IPS-NIHi11 (cell line): ENCODE measurements around the gene ZBTB18.
A peak's percentile ranks its signal among the peaks of the same experiment; 100 is the strongest.
"Not testable (repeated sequence)": the region's sequence is repeated elsewhere in the genome, so short reads cannot be mapped to it uniquely, and the experiment has no call there.

Experiments used
- DNase-seq: peaks from one replicate; pipeline ENCODE4 v3.0.0; 2012; ENCODE audit warnings: mixed read lengths, low spot score

Gene ZBTB18

GRCh38 chr1:244050835-244051444, at the start of gene ZBTB18:
TSS of gene ZBTB18 (plus strand) at chr1:244051283. CDS start at chr1:244051432, 149 bp downstream.
- DNase-seq = no peak

GRCh38 chr1:244002721-244003120, 48.4 kb upstream of the ZBTB18 start:
- DNase-seq = no peak

GRCh38 chr1:244005455-244005854, 45.6 kb upstream of the ZBTB18 start:
- DNase-seq = no peak

GRCh38 chr1:244006381-244006901, 44.6 kb upstream of the ZBTB18 start:
- DNase-seq = no peak

- DNase-seq = no peak
Observed at GRCh38 chr1:244006961-244007360, 44.1 kb upstream of the ZBTB18 start.

- DNase-seq = peak; percentile 53
Observed at GRCh38 chr1:244010191-244010590, 40.9 kb upstream of the ZBTB18 start.

- DNase-seq = no peak
Observed at GRCh38 chr1:244010703-244011123, 40.4 kb upstream of the ZBTB18 start.

- DNase-seq = no peak
Observed at GRCh38 chr1:244011271-244011670, 39.8 kb upstream of the ZBTB18 start.

- DNase-seq = peak; percentile 25
Observed at GRCh38 chr1:244011786-244012185, 39.3 kb upstream of the ZBTB18 start.

GRCh38 chr1:244012202-244012601, 38.9 kb upstream of the ZBTB18 start:
- peak; percentile 43 for DNase-seq

- no peak for DNase-seq
Observed at GRCh38 chr1:244013100-244013499, 38.0 kb upstream of the ZBTB18 start.

- not testable (repeated sequence) for DNase-seq
Observed at GRCh38 chr1:244014862-244015261, 36.2 kb upstream of the ZBTB18 start.

- no peak for DNase-seq
Observed at GRCh38 chr1:244019982-244020485, 31.0 kb upstream of the ZBTB18 start.

- peak; percentile 29 for DNase-seq
Observed at GRCh38 chr1:244021427-244021826, 29.7 kb upstream of the ZBTB18 start.

- DNase-seq = no peak
Observed at GRCh38 chr1:244022311-244022710, 28.8 kb upstream of the ZBTB18 start.

GRCh38 chr1:244022864-244023440, 28.1 kb upstream of the ZBTB18 start:
- no peak for DNase-seq

GRCh38 chr1:244027491-244028145, 23.5 kb upstream of the ZBTB18 start:
- no peak for DNase-seq

GRCh38 chr1:244028701-244029100, 22.4 kb upstream of the ZBTB18 start:
- DNase-seq = no peak

GRCh38 chr1:244029124-244029523, 22.0 kb upstream of the ZBTB18 start:
- DNase-seq = no peak

- no peak for DNase-seq
Observed at GRCh38 chr1:244030481-244031040, 20.5 kb upstream of the ZBTB18 start.

- DNase-seq = no peak
Observed at GRCh38 chr1:244035358-244035757, 15.7 kb upstream of the ZBTB18 start.

GRCh38 chr1:244037252-244037651, 13.8 kb upstream of the ZBTB18 start:
- DNase-seq = no peak
